GM19043 (cell line): ENCODE data around the gene OASL.
A peak's percentile ranks its signal among the peaks of the same experiment; 100 is the strongest.

Experiments
- ATAC-seq: cut with Tn5 transposase; IDR thresholded peaks from one replicate; pipeline ENCODE4 v1.9.1; 2021; ENCODE audit warnings: low read depth; ENCODE audit not compliant: unreplicated experiment

OASL gene

GRCh38 chr12:121018860-121019617 lies 20.0 kb downstream of the OASL start:
- ATAC-seq = no peak

GRCh38 chr12:121017966-121018491 lies 21.0 kb downstream of the OASL start:
- no peak for ATAC-seq

- peak; percentile 98 for ATAC-seq
Measured at GRCh38 chr12:121015825-121016766, 22.9 kb downstream of the OASL start, which contains the start of gene C12orf43. TSS of gene C12orf43 (minus strand) at chr12:121016487. CDS start at chr12:121016474, 13 bp downstream.

- ATAC-seq = no peak
Measured at GRCh38 chr12:121013715-121014114, 25.3 kb downstream of the OASL start.

- no peak for ATAC-seq
Measured at GRCh38 chr12:121011820-121012219, 27.2 kb downstream of the OASL start.

- no peak for ATAC-seq
Measured at GRCh38 chr12:121010860-121011259, 28.2 kb downstream of the OASL start.

GRCh38 chr12:121009741-121010140 lies 29.3 kb downstream of the OASL start:
- no peak for ATAC-seq

- no peak for ATAC-seq
Measured at GRCh38 chr12:121008347-121009098, 30.5 kb downstream of the OASL start.

GRCh38 chr12:121005346-121005815 lies 33.7 kb downstream of the OASL start:
- no peak for ATAC-seq

- no peak for ATAC-seq
Measured at GRCh38 chr12:121004253-121004815, 34.7 kb downstream of the OASL start.

GRCh38 chr12:121003650-121004049 lies 35.4 kb downstream of the OASL start:
- ATAC-seq = no peak

GRCh38 chr12:121001841-121002483 lies 37.1 kb downstream of the OASL start:
- no peak for ATAC-seq

GRCh38 chr12:121001060-121001459 lies 38.0 kb downstream of the OASL start:
- ATAC-seq = no peak

- ATAC-seq = no peak
Measured at GRCh38 chr12:121000530-121000929, 38.5 kb downstream of the OASL start.

- ATAC-seq = no peak
Measured at GRCh38 chr12:120999191-121000120, 39.6 kb downstream of the OASL start.

GRCh38 chr12:120998435-120998834 lies 40.6 kb downstream of the OASL start:
- no peak for ATAC-seq

- no peak for ATAC-seq
Measured at GRCh38 chr12:120997448-120997847, 41.6 kb downstream of the OASL start.

GRCh38 chr12:120996133-120996746 lies 42.8 kb downstream of the OASL start:
- ATAC-seq = no peak
